HG02588 (cell line): Measurements from ENCODE around the gene ZNF598.
A peak's percentile ranks its signal among the peaks of the same experiment; 100 is the strongest.

ENCODE experiments used
- ATAC-seq: cut with Tn5 transposase; IDR thresholded peaks from one replicate; pipeline ENCODE4 v1.9.1; 2021; ENCODE audit warnings: mild to moderate bottlenecking, moderate library complexity; ENCODE audit not compliant: unreplicated experiment

Gene ZNF598

GRCh38 chr16:2009791-2010510 is at the start of gene ZNF598:
TSS of gene ZNF598 (minus strand) at chr16:2009821.
- ATAC-seq, result peak; percentile 83

DNA sequence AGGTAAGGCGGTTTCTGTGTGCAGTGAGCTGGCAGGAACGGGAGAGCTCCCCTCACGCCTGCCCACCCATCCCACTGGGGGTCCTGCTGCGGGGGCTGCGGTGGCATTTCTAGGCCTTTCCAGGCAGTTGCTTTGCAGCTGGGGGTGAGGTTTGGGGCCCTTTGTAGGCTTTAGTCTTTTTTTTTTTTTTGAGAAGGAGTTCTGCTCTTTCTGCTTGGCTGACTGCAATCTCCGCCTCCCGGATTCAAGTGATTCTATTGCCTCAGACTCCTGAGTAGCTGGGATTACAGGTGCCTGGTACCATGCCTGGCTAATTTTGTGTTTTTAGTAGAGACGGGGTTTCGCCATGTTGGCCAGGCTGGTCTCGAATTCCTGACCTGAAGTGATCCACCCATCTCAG is 49.3 kb upstream of the ZNF598 start:
- ATAC-seq, result no peak

GRCh38 chr16:2058420-2058819 is 48.8 kb upstream of the ZNF598 start:
- no peak for ATAC-seq

DNA sequence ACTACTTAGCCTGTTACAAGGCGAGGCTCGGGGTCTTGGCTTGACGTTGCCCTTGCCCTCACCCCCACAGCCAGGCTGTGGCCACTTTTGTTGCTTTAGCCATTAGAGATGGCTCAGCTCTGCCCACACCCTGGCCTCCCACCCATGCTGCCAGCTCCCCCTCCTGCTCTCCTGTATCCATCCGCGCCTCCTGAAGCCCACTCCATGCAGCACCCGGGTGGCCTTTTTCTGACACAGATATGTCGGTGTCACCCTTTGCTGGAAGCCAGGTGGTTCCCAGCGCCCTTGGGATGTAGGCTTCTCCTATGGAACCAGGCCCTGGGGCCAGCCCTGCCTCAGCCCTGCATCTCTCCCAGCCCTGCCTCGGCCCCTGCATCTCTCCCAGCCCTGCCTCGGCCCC is 47.8 kb upstream of the ZNF598 start:
- ATAC-seq, result no peak

DNA sequence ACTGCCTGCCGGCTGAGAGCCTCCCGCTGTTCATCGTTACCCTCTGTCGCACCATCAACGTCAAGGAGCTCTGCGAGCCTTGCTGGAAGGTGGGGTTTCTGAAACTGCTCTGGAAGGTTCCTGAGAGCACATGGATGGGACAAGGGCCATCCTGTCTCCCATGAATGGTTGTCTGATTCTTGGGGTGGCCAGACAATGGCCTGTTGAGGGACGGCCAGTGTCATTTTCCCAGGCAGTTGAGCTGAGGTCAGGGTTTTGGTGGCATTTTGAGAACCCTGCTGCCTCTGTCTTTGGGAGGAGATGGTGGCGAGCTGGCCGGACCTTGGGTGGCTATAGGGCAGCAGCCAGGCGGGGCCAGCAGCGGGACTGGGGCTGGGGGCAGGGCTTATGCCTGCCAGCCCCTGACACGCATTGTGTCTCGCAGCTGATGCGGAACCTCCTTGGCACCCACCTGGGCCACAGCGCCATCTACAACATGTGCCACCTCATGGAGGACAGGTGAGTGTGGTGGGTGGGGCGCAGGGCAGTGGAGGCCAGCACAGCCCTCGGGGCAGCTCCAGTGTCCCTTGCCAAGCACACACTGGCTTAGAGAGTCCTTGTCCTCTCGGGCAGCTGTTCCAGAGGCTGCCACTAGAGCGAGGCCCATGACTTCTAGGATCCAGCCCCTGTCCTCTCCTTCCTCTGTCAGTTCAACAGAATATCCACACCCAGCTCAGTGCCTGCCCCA is 47.2 kb upstream of the ZNF598 start:
- ATAC-seq, result no peak

GRCh38 chr16:2056077-2056476 is 46.5 kb upstream of the ZNF598 start:
- ATAC-seq, result no peak

GRCh38 chr16:2054543-2055245 is 45.1 kb upstream of the ZNF598 start:
- no peak for ATAC-seq

DNA sequence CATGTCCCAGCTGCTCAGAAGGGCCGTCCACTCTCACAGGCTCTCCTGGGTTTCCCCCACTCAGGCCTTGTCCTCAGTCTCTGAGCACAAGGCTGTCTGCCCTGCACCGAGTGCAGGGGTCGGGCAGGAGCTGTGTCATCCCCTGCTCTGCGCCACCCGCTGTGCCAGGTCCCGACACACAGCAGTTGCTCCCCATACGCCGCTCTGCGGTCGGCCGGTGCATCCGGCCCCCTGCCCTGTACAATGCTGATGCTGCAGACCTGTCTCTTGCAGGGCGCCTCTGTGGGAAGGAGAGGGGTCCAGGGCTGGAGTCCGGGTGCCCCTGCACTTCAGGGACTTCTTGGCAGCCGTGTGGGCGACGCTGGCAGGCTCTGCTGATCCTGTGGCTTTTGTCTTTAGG is 44.3 kb upstream of the ZNF598 start:
- ATAC-seq, result no peak

DNA sequence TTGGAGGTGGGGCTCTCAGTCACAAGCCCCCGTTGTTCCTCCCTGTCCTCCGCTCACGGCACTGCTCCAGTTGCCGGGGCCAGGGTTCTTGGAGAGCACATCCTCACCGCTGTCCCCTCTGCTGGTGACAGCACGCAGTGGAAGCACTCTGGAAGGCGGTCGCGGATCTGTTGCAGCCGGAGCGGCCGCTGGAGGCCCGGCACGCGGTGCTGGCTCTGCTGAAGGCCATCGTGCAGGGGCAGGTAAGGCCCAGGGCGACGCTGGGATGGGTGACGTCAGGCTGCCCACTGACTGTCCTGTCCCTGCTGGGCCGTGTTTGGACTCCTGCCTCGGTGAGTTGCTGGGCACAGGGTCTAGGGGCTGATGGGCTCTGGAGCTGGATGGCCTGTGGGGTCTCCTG is 43.6 kb upstream of the ZNF598 start:
- ATAC-seq, result no peak

DNA sequence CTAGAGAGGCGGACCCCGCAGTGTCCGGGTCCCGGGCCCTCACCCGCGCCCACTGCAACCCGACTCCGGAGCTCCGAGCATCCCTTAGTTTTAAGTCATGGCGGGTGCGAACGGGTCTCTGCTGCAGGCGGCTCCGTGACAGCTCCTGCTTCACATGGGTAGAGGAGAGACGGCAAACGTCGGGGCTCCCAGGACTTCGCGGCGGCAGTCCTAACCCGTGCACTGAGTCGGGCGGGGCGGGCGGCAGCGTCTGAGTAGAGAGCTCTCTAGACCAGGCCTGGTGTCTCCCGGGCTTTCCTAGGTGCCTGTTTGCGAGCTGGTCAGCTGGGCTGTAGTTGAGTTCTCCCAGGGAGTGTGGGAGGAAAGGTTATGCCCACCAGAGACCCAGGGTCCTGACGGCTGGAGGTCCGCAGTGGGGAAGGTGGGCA is 38.5 kb upstream of the ZNF598 start:
- no peak for ATAC-seq

GRCh38 chr16:2047330-2048115 is 37.9 kb upstream of the ZNF598 start, which contains the start of the genes NTHL1 and TSC2:
TSS of gene NTHL1 (minus strand) at chr16:2047834. CDS start at chr16:2047823, 11 bp downstream.
TSS of gene TSC2 (plus strand) at chr16:2047985. CDS start at chr16:2048616, 631 bp downstream.
- ATAC-seq, result peak; percentile 88

- no peak for ATAC-seq
These were observed 37.3 kb upstream of the ZNF598 start for GRCh38 chr16:2046893-2047329.

- ATAC-seq, result no peak
These were observed 36.6 kb upstream of the ZNF598 start for GRCh38 chr16:2045965-2046892.

DNA sequence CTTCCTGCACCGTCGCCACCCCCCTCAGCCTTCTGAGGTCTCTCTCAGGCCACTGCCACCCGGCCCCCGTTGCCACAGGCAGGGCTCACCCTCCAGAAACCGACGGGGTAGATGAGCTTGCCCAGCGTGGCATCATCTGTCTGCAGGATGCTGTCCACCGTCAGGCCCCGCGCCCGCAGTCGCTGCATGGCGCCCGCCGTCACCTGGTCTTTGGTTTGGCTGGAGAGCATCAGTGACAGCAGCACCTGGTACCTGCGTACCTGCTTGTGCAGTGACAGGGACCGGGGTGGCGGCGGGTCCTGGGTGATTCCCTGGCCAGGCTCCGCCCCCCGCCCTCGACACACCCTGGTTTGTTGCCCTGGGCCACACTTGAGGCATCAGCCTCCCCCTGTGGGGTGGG is 34.9 kb upstream of the ZNF598 start:
- ATAC-seq, result no peak

DNA sequence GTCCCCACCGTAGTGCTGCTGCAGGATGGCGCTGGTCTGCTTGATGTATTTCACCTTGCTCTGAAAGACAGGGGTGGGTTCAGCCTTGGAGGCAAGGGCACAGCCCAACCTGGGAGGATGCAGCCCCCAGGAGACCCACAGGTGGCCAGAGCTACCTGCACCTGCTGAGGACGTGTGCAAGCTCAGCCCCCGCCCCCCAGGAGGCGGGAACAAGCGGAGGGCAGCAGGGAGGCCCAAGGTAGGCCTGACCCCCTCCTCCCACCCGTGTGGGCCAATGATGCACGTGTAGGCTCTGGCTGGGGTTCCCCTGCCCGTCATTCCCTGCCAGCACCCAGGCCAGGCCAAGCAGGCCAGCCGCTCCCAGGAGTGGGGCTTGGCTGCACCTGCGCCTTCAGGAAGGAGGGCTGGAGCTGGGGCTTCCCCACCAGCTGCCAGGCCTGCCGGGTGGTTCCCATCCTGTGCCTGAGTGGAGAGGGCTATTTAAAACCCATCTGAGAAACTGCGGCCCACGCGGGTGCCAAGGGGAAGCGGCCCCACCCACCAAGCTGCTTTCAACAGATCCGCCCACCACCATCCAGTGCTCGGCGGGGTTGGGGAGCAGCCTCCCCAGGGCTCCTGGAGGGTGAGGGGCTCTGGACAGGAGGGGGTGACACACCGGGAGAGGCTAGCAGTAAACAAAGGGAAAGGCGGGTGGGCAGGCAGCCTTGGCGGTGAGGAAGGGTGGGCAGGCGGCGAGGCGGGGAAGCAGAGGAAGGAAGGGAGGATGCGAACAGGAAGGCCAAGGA is 34.2 kb upstream of the ZNF598 start:
- no peak for ATAC-seq

DNA sequence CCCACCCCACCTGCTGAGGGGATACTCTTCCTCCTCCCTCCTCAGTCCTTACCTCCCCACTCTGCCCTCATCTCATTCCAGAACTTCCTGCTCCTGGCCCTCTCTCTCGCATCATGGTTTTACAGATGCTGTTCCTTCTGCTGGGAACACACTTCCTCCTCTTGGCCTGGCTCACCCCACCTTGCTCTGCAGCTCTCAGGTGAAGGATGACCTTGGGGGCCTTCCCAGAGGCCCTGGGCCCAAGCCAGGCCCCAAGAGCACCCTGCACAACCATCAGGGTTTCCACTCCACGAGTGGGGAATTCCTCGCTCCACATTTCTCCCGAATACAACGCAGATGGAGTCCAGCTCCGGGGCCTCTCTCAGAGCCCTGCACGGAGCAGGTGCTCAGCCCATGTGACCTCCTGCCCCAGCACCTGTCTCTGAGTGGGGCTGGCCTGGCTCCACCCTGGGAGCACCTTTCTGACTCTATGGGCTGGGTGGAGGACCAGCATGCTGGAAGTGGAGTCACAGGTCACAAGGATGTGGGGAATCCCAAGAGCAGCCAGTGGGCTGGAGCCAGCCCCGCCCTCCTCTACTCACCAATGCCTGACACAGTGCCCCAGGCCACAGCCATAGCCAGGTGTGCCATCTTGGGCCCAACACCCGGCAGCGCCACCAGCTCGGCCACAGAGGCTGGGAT is 33.5 kb upstream of the ZNF598 start:
- ATAC-seq, result no peak

DNA sequence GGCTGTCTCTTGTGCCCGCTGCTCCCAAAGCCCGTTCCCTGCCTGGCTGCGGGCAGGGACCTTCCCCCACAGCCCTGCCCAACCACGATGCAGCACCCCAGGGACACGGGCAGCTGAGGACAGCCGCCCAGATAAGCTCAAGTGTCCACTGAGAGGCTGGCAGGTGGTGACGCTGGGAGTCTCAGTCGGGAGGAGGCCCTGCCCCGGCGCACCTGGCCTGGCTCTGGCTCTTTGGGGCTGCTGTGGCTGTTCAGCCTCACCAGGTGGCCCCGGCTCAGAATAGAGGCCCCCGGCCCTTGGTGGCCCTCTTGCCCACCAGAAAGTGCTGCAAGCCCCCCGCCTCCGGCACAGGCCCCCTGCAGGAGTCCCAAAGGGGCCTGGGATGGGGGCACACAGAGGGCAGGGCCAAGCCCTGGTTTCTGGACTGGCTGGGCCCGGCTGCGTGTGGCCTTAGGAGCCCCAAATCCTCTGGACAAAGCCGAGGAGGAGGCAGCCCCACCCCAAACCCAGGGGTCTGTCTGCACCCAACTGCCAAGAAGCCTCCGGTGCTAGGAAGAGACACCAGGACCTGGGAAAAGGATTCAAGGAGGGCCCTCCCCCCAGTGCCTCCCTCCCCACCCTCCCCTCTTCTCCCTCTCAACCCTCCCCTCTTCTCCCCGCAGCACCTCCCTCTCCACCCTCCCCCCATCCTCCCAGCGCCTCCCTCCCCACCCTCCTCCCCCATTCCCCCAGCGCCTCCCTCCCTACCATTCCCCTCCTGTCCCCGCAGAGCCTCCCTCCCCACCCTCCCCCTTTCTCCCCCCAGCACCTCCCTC is 32.8 kb upstream of the ZNF598 start:
- no peak for ATAC-seq
